Measurements from ENCODE around the gene P4HA2. TPM values are rescaled to one million over a fixed set of nuclear protein-coding genes. Genes with fewer than 3 reads are reported as not detected.

Gene P4HA2
- total and polyA plus RNA-seq, 2 of the 8 experiments (the other 6 are each of a cell fraction or from before 2014, with no cell fraction given), result 7.4 to 9.3 TPM

GRCh38 chr5:132156413-132156812, 71.2 kb downstream of the P4HA2 start (continued):
- TF ChIP-seq CHD7 (IDR thresholded peaks at IDR 0.05; ENCODE audit: insufficient replicate concordance, low read length), result no peak
- no peak for TF ChIP-seq SUZ12 (IDR thresholded peaks at IDR 0.05; ENCODE audit: low read length)
- TF ChIP-seq KDM1A (IDR thresholded peaks at IDR 0.05; ENCODE audit: borderline replicate concordance, low read length), result no peak
- no peak for TF ChIP-seq MAFK (IDR thresholded peaks at IDR 0.05; ENCODE audit: low read depth, low read length)
- TF ChIP-seq RXRA (IDR thresholded peaks at IDR 0.05; ENCODE audit: insufficient read depth, low read depth, low read length), result no peak
- TF ChIP-seq BRCA1 (IDR thresholded peaks at IDR 0.05; ENCODE audit: low read depth, low read length), result no peak
- no peak for TF ChIP-seq BCL11A (IDR thresholded peaks at IDR 0.05; ENCODE audit: low read depth in 2 of 2, low read length in 2 of 2)
- TF ChIP-seq CBX8 (IDR thresholded peaks at IDR 0.05; ENCODE audit: borderline replicate concordance, low read depth, low read length), result no peak
- no peak for TF ChIP-seq KDM4A (IDR thresholded peaks at IDR 0.05; ENCODE audit: low read depth, low read length, severe bottlenecking)
- no peak for TF ChIP-seq CEBPB (IDR thresholded peaks at IDR 0.05; ENCODE audit: low read depth, low read length)
- TF ChIP-seq SRF (IDR thresholded peaks at IDR 0.05; ENCODE audit: low read depth, low read length), result no peak

Data from H1 (cell line).